Measurements from ENCODE around the gene AHDC1. TPM values are rescaled to one million over a fixed set of nuclear protein-coding genes. Genes with fewer than 3 reads are reported as not detected.

AHDC1 gene
- polyA plus RNA-seq, 1 donor (not counting 4 experiments of a cell fraction or from before 2014, with no cell fraction given), result 4.2 TPM

GRCh38 chr1:27509127-27510080, 94.5 kb downstream of the AHDC1 start:
- Histone ChIP-seq H3K4me2 (ENCODE audit: control insufficient read depth, extremely low read depth, insufficient read depth, low read depth, low read length) (peak overlapping the region; percentile 27), H3K36me3 (ENCODE audit: control insufficient read depth in 2 of 2, extremely low read depth in 1 of 2, insufficient read depth in 2 of 2, low read length in 2 of 2) (no peaks in the 10 kb centered on the region), H3K9me1 (ENCODE audit: control insufficient read depth, extremely low read depth, insufficient read depth, low read length) (no peaks in the 10 kb centered on the region), H2AFZ (ENCODE audit: control insufficient read depth, low read length) (peak overlapping the region; percentile 40), H4K20me1 (ENCODE audit: control insufficient read depth, extremely low read depth, insufficient read depth, low read length) (no peaks in the 10 kb centered on the region), H3K4me3 (ENCODE audit: control insufficient read depth in 2 of 3, extremely low read depth in 1 of 3, insufficient read depth in 2 of 3, low read depth in 1 of 3, low read length in 3 of 3) (no peak overlapping the region), H3K79me2 (ENCODE audit: control insufficient read depth, insufficient read depth, low read length) (no peaks in the 10 kb centered on the region), H3K27ac (ENCODE audit: control insufficient read depth, insufficient read depth, low read length) (no peak overlapping the region), H3K27me3 (ENCODE audit: control insufficient read depth, extremely low read depth, insufficient read depth, low read length) (no peaks in the 10 kb centered on the region), H3K9me3 (ENCODE audit: control insufficient read depth, low read depth, low read length) (no peaks in the 10 kb centered on the region), H3K4me1 (ENCODE audit: control insufficient read depth, extremely low read depth, insufficient read depth, low read length) (peaks cover 19% of the 10 kb centered on the region), H3K9ac (ENCODE audit: control insufficient read depth, extremely low read depth, insufficient read depth, low read length) (no peak overlapping the region)
- DNase-seq (ENCODE audit: low read depth, low spot score) (no peak), FAIRE-seq (no peak)
- dilution Hi-C loops (cut with MboI; ENCODE audit: extremely low pct_ligation_motif_present, low sequenced_read_pairs), result no loop called here
- TF ChIP-seq, protein P1, sequence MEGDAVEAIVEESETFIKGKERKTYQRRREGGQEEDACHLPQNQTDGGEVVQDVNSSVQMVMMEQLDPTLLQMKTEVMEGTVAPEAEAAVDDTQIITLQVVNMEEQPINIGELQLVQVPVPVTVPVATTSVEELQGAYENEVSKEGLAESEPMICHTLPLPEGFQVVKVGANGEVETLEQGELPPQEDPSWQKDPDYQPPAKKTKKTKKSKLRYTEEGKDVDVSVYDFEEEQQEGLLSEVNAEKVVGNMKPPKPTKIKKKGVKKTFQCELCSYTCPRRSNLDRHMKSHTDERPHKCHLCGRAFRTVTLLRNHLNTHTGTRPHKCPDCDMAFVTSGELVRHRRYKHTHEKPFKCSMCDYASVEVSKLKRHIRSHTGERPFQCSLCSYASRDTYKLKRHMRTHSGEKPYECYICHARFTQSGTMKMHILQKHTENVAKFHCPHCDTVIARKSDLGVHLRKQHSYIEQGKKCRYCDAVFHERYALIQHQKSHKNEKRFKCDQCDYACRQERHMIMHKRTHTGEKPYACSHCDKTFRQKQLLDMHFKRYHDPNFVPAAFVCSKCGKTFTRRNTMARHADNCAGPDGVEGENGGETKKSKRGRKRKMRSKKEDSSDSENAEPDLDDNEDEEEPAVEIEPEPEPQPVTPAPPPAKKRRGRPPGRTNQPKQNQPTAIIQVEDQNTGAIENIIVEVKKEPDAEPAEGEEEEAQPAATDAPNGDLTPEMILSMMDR (optimal IDR thresholded peaks at IDR 0.05 in 1 of 3, IDR thresholded peaks at IDR 0.05 in 1 of 3, conservative IDR thresholded peaks at IDR 0.05 in 1 of 3; ENCODE audit: extremely low read depth in 1 of 3, insufficient read depth in 2 of 3, low read length in 3 of 3), result no peak
- TF ChIP-seq EZH2 (IDR thresholded peaks at IDR 0.05; ENCODE audit: low read length), result no peak

DNA sequence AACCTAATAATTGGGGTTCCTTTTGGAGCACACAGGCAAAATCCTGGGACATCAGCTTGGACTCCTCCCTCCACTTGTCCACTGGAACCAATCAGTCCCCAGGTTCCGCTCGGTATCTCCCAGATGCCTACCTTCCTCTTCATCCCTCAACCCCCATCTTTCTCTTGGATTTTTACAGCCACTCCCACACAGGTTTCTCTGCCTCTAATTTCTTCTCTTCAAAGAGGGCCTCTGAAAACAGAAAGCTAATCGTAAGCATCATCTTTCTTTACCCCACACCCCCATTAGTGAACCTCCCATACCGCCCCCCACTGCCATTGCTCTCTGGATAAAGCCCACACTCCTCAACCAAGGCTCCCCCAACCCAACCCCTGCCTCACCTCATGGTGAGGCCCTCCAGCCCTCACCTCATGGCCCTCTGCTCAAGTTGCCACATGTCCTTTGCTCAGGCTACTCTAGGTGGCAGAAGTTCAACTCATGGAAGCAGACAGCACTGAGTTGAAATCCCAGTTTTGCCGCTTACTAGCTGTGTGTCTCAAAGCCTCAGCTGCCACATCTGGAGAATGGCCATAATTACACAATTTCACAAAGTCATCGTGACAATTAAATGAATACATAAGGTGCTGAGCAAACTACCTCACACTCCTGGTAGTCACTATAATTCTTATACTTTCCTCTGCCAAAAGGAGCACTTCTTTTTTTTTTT, 95.8 kb downstream of the AHDC1 start:
- Histone ChIP-seq H3K4me1 (ENCODE audit: control insufficient read depth, extremely low read depth, insufficient read depth, low read length) (peaks cover 27% of the 10 kb centered on the region), H3K9me3 (ENCODE audit: control insufficient read depth, low read depth, low read length) (no peaks in the 10 kb centered on the region), H3K79me2 (ENCODE audit: control insufficient read depth, insufficient read depth, low read length) (no peaks in the 10 kb centered on the region), H3K4me3 (ENCODE audit: control insufficient read depth in 2 of 3, extremely low read depth in 1 of 3, insufficient read depth in 2 of 3, low read depth in 1 of 3, low read length in 3 of 3) (no peak overlapping the region), H3K9ac (ENCODE audit: control insufficient read depth, extremely low read depth, insufficient read depth, low read length) (no peak overlapping the region), H4K20me1 (ENCODE audit: control insufficient read depth, extremely low read depth, insufficient read depth, low read length) (no peaks in the 10 kb centered on the region), H3K9me1 (ENCODE audit: control insufficient read depth, extremely low read depth, insufficient read depth, low read length) (no peaks in the 10 kb centered on the region), H2AFZ (ENCODE audit: control insufficient read depth, low read length) (no peak overlapping the region), H3K36me3 (ENCODE audit: control insufficient read depth in 2 of 2, extremely low read depth in 1 of 2, insufficient read depth in 2 of 2, low read length in 2 of 2) (no peaks in the 10 kb centered on the region), H3K27me3 (ENCODE audit: control insufficient read depth, extremely low read depth, insufficient read depth, low read length) (no peaks in the 10 kb centered on the region), H3K27ac (ENCODE audit: control insufficient read depth, insufficient read depth, low read length) (no peak overlapping the region), H3K4me2 (ENCODE audit: control insufficient read depth, extremely low read depth, insufficient read depth, low read depth, low read length) (no peak overlapping the region)
- DNase-seq (ENCODE audit: low read depth, low spot score) (no peak), FAIRE-seq (no peak)
- dilution Hi-C loops (cut with MboI; ENCODE audit: extremely low pct_ligation_motif_present, low sequenced_read_pairs), result no loop called here
- no peak for TF ChIP-seq EZH2 (IDR thresholded peaks at IDR 0.05; ENCODE audit: low read length)
- TF ChIP-seq, protein P1 (optimal IDR thresholded peaks at IDR 0.05 in 1 of 3, IDR thresholded peaks at IDR 0.05 in 1 of 3, conservative IDR thresholded peaks at IDR 0.05 in 1 of 3; ENCODE audit: extremely low read depth in 1 of 3, insufficient read depth in 2 of 3, low read length in 3 of 3), result peak; percentile 9 to 51 (median 19)
